Mucosa of descending colon (tissue), 3 donors: ENCODE data around the gene TGFA. TPM values are rescaled to one million over a fixed set of nuclear protein-coding genes. Genes with fewer than 3 reads are reported as not detected.
A peak's percentile ranks its signal among the peaks of the same experiment; 100 is the strongest.

ENCODE experiments used
- ATAC-seq: fragments of 200-7000 bp; cut with Tn5 transposase; one replicate; pipeline ENCODE4 v1.9.1; 2020; ENCODE audit warnings: mild to moderate bottlenecking, moderate library complexity
- DNase-seq, 3 donors: peaks; one replicate each; pipeline ENCODE4 v3.0.0-alpha.2; 2020
- H3K36me3 ChIP-seq: fragments of 200-600 bp; one replicate; pipeline ENCODE4 v1.8.0; 2021; ENCODE audit warnings: low read depth, mild to moderate bottlenecking
- H3K4me1 ChIP-seq: fragments of 200-600 bp; one replicate; pipeline ENCODE4 v1.8.0; 2021; ENCODE audit warnings: low read depth, mild to moderate bottlenecking
- H3K4me3 ChIP-seq: fragments of 200-600 bp; one replicate; pipeline ENCODE4 v1.8.0; 2021; ENCODE audit warnings: mild to moderate bottlenecking
- H3K9me3 ChIP-seq: fragments of 200-600 bp; one replicate; pipeline ENCODE4 v1.8.0; 2021; ENCODE audit warnings: mild to moderate bottlenecking
- CTCF ChIP-seq: fragments of 200-600 bp; IDR thresholded peaks from one replicate; pipeline ENCODE4 v1.8.0; 2022; ENCODE audit warnings: antibody characterized with exemption, mild to moderate bottlenecking
- intact Hi-C, 2 donors: fragments of 100-400 bp; cut with DNase I in 1 of 2; cut with micrococcal nuclease in 1 of 2; formaldehyde crosslinking; loops; one replicate each; pipeline versions ENCODE4 v1.11.0 to v1.11.1; 2022; cut with DNase I, micrococcal nuclease
- total RNA-seq, 3 donors: library from RNA; stranded (reverse); fragmentation: NEBNext Ultra II Directional in 2 of 3; extraction: Animal tissue kit (Norgen Biotek cat#: 25700) in 2 of 3; gene quantifications; one replicate each; pipeline versions ENCODE4 v1.2.1 to v1.2.4, GENCODE V29; 2021 to 2023
- donor health status: DM: no; HTN: no; CAD: no; lungs with moderate emphysema.
- donor health status: DM: no; HTN: no; CAD: no.
- donor health status: DM: no; HTN: yes; CAD: no.

The TGFA gene
- total RNA-seq, 3 donors from 2014 or later, result 13.5 to 33.5 (median 24.7) TPM

- Histone ChIP-seq H3K4me1 (peaks cover 12% of the 10 kb centered on the region), H3K4me3 (no peak overlapping the region), H3K9me3 (no peaks in the 10 kb centered on the region), H3K36me3 (no peaks in the 10 kb centered on the region)
- no peak for TF ChIP-seq CTCF
- no peak for DNase-seq
- ATAC-seq, result no peak
- intact Hi-C loops, result no loop called here
Measured at GRCh38 chr2:70534183-70534836, 19.3 kb downstream of the TGFA start.

GRCh38 chr2:70532244-70532935, 21.2 kb downstream of the TGFA start:
- intact Hi-C loops, result no loop called here
- no peaks in the 10 kb centered on the region for H3K36me3 ChIP-seq
- ATAC-seq, result no peak
- no peaks in the 10 kb centered on the region for H3K9me3 ChIP-seq
- H3K4me3 ChIP-seq, result no peak overlapping the region
- no peak for TF ChIP-seq CTCF
- peaks cover 12% of the 10 kb centered on the region for H3K4me1 ChIP-seq
- DNase-seq, result no peak

GRCh38 chr2:70531419-70532086, 22.1 kb downstream of the TGFA start:
- H3K36me3 ChIP-seq, result no peaks in the 10 kb centered on the region
- intact Hi-C loops, result no loop called here
- peaks cover 12% of the 10 kb centered on the region for H3K4me1 ChIP-seq
- ATAC-seq, result peak; percentile 56
- DNase-seq, result no peak
- TF ChIP-seq CTCF, result no peak
- H3K4me3 ChIP-seq, result no peak overlapping the region
- H3K9me3 ChIP-seq, result no peaks in the 10 kb centered on the region

GRCh38 chr2:70529610-70530009, 24.0 kb downstream of the TGFA start:
- Histone ChIP-seq H3K4me3 (no peak overlapping the region), H3K4me1 (peaks cover 22% of the 10 kb centered on the region), H3K36me3 (no peaks in the 10 kb centered on the region), H3K9me3 (no peaks in the 10 kb centered on the region)
- no peak for TF ChIP-seq CTCF
- DNase-seq (no peak), ATAC-seq (no peak)
- intact Hi-C loops, result no loop called here

- DNase-seq (no peak), ATAC-seq (peak; percentile 52)
- no peak for TF ChIP-seq CTCF
- H3K36me3 ChIP-seq, result no peaks in the 10 kb centered on the region
- no peaks in the 10 kb centered on the region for H3K9me3 ChIP-seq
- H3K4me1 ChIP-seq, result peaks cover 29% of the 10 kb centered on the region
- H3K4me3 ChIP-seq, result no peak overlapping the region
- intact Hi-C loops, result no loop called here
Measured at GRCh38 chr2:70528929-70529328, 24.7 kb downstream of the TGFA start.
